HT1080 (cell line): Measurements from ENCODE around the gene KRTAP10-7. TPM values are rescaled to one million over a fixed set of nuclear protein-coding genes. Genes with fewer than 3 reads are reported as not detected.
A peak's percentile ranks its signal among the peaks of the same experiment; 100 is the strongest.
"Not testable (repeated sequence)": the region's sequence is repeated elsewhere in the genome, so short reads cannot be mapped to it uniquely, and the experiment has no call there.

Experiments used
- DNase-seq: peaks from one replicate; pipeline ENCODE4 v3.0.0-alpha.2; 2015; ENCODE audit warnings: low read depth
- total RNA-seq: library from RNA; depleted of rRNA; stranded (reverse); fragments of >200 nt; shearing (Covaris generic); gene quantifications from 2 replicates; pipeline ENCODE4 v1.2.3, GENCODE V29; 2014

KRTAP10-7 gene
- total RNA-seq, 1 experiment from 2014 or later: not detected

- DNase-seq: no peak
These were observed 29.1 kb upstream of the KRTAP10-7 start for GRCh38 chr21:44571296-44571695.

- DNase-seq: no peak
These were observed 28.3 kb upstream of the KRTAP10-7 start for GRCh38 chr21:44571844-44572782.

GRCh38 chr21:44572959-44573583, 27.3 kb upstream of the KRTAP10-7 start:
- DNase-seq: peak; percentile 35

- not testable (repeated sequence) for DNase-seq
These were observed 26.6 kb upstream of the KRTAP10-7 start, which contains the start of gene KRTAP10-4 for GRCh38 chr21:44573630-44574456. Gene KRTAP10-4, plus strand, starts transcription at chr21:44573729. Its CDS starts 30 bp downstream, at chr21:44573759.

- peak; percentile 23 for DNase-seq
These were observed 25.7 kb upstream of the KRTAP10-7 start for GRCh38 chr21:44574457-44575306.

GRCh38 chr21:44575307-44576024, 24.9 kb upstream of the KRTAP10-7 start:
- no peak for DNase-seq

GRCh38 chr21:44576025-44576420, 24.4 kb upstream of the KRTAP10-7 start:
- no peak for DNase-seq

- no peak for DNase-seq
These were observed 21.9 kb upstream of the KRTAP10-7 start for GRCh38 chr21:44578371-44579055.

- no peak for DNase-seq
These were observed 21.2 kb upstream of the KRTAP10-7 start for GRCh38 chr21:44579056-44579832.

- no peak for DNase-seq
These were observed 20.6 kb upstream of the KRTAP10-7 start for GRCh38 chr21:44579833-44580144.

- not testable (repeated sequence) for DNase-seq
These were observed 20.1 kb upstream of the KRTAP10-7 start, which contains the start of gene KRTAP10-5 for GRCh38 chr21:44580231-44580821. Gene KRTAP10-5, minus strand, starts transcription at chr21:44580604. Its CDS starts 26 bp downstream, at chr21:44580578.

- no peak for DNase-seq
These were observed 19.2 kb upstream of the KRTAP10-7 start for GRCh38 chr21:44581158-44581557.

GRCh38 chr21:44582055-44582454, 18.3 kb upstream of the KRTAP10-7 start:
- peak; percentile 18 for DNase-seq

GRCh38 chr21:44583089-44583799, 17.2 kb upstream of the KRTAP10-7 start:
- DNase-seq: no peak

- DNase-seq: no peak
These were observed 16.6 kb upstream of the KRTAP10-7 start for GRCh38 chr21:44583800-44584147.

GRCh38 chr21:44585892-44586291, 14.5 kb upstream of the KRTAP10-7 start:
- no peak for DNase-seq

GRCh38 chr21:44589094-44589493, 11.3 kb upstream of the KRTAP10-7 start:
- DNase-seq: no peak
